Spleen (tissue), 11 donors: ENCODE results near the gene ASB1. TPM values are rescaled to one million over a fixed set of nuclear protein-coding genes. Genes with fewer than 3 reads are reported as not detected.

Experiments
- DNase-seq: peaks from one replicate; pipeline ENCODE4 v3.0.0-alpha.2; 2020
- H3K27ac ChIP-seq, 8 donors: fragments of 200-600 bp; sonication (generic) in 7 of 8; 1 replicate in 4 of 8; 2 replicates in 4 of 8; pipeline versions ENCODE4 v1.5.0 to v1.8.0; 2016 to 2021; ENCODE audit warnings: inconsistent platforms in 4 of 8, mild to moderate bottlenecking in 4 of 8, moderate library complexity in 1 of 8
- H3K27me3 ChIP-seq, 7 donors: fragments of 200-600 bp; sonication (generic) in 6 of 7; replicated peaks in 1 of 7; 1 replicate in 4 of 7; 2 replicates in 3 of 7; pipeline versions ENCODE4 v1.5.0 to v1.8.0; 2016 to 2021; ENCODE audit warnings: inconsistent platforms in 3 of 7, mild to moderate bottlenecking in 1 of 7
- H3K36me3 ChIP-seq, 6 donors: fragments of 200-600 bp; sonication (generic) in 5 of 6; 1 replicate in 4 of 6; 2 replicates in 2 of 6; pipeline versions ENCODE4 v1.5.0 to v1.8.0; 2016 to 2021; ENCODE audit warnings: inconsistent platforms in 2 of 6
- H3K4me1 ChIP-seq, 6 donors: fragments of 200-600 bp; sonication (generic) in 5 of 6; 1 replicate in 3 of 6; 2 replicates in 3 of 6; pipeline versions ENCODE4 v1.5.0 to v1.8.0; 2016 to 2021; ENCODE audit warnings: inconsistent platforms in 3 of 6
- H3K4me3 ChIP-seq, 8 donors: fragments of 200-600 bp; sonication (generic) in 7 of 8; 1 replicate in 4 of 8; 2 replicates in 4 of 8; pipeline versions ENCODE4 v1.5.0 to v1.8.0; 2016 to 2021; ENCODE audit warnings: inconsistent platforms in 4 of 8, mild to moderate bottlenecking in 4 of 8, moderate library complexity in 2 of 8
- H3K9me3 ChIP-seq, 8 donors: fragments of 200-600 bp; sonication (generic) in 7 of 8; 1 replicate in 4 of 8; 2 replicates in 4 of 8; pipeline versions ENCODE4 v1.5.0 to v1.8.0; 2016 to 2021; ENCODE audit warnings: inconsistent platforms in 4 of 8
- POLR2A ChIP-seq, 3 donors: fragments of 450-650 bp; IDR thresholded peaks; one replicate each; pipeline ENCODE4 v1.5.1; 2017; ENCODE audit warnings: antibody characterized with exemption in 3 of 3, mild to moderate bottlenecking in 1 of 3
- POLR2AphosphoS5 ChIP-seq, 3 donors: sonication (generic); formaldehyde crosslinking; IDR thresholded peaks; one replicate each; pipeline ENCODE4 v1.5.1; 2017; ENCODE audit warnings: antibody characterized with exemption in 3 of 3
- WGBS, 5 donors: extraction: QIAGEN DNeasy Blood & Tissue Kit in 3 of 5; methylation state at CpG; one replicate each; pipeline versions ENCODE4 v1.1.5 to v1.1.7; 2013 to 2018; 5-methylcytosine and 5-hydroxymethylcytosine counted together
- intact Hi-C: fragments of 100-400 bp; cut with DNase I; formaldehyde crosslinking; loops from one replicate; pipeline ENCODE4 v1.15.0; 2023; ENCODE audit warnings: low total_unique reads
- polyA plus RNA-seq, 3 donors: library from polyadenylated mRNA; stranded (reverse); fragments of 200-250 nt; gene quantifications; one replicate each; pipeline ENCODE4 v1.2.1, GENCODE V29; 2013
- total RNA-seq, 7 donors: library from RNA; depleted of rRNA in 3 of 7; stranded (reverse); fragments of >200 nt in 3 of 7; fragmentation: NEBNext Ultra II Directional in 4 of 7; extraction: Animal tissue kit (Norgen Biotek cat#: 25700) in 4 of 7; gene quantifications; one replicate each; pipeline versions ENCODE4 v1.1.0 to v1.2.1, GENCODE V29; 2016 to 2021
- TF ChIP-seq, protein P1 (sequence below), 11 experiments: fragments of 200-600 bp in 7 of 11; fragments of 450-650 bp in 4 of 11; sonication (generic) in 4 of 11; IDR thresholded peaks in 8 of 11; conservative IDR thresholded peaks in 3 of 11; 1 replicate in 7 of 11; 2 replicates in 4 of 11; pipeline versions ENCODE4 v1.4.0 to v1.8.0; 2016 to 2021; ENCODE audit warnings: antibody characterized with exemption in 11 of 11, inconsistent platforms in 4 of 11, mild to moderate bottlenecking in 1 of 11
- donor health status: healthy with polysubstance abuse.
- donor health status: DM: no; HTN: no; CAD: no; lungs with moderate emphysema.
- donor health status: DM: no; HTN: no; CAD: no.
- donor health status: Bipolar disorder and iron deficiency.
- donor health status: healthy.
- donor health status: DM: no; HTN: no; CAD: no.
- donor health status: DM: yes; HTN: yes; CAD: no.

ASB1 gene
- total and polyA plus RNA-seq, 10 donors, result 17.5 to 33.1 (median 26.5) TPM

DNA sequence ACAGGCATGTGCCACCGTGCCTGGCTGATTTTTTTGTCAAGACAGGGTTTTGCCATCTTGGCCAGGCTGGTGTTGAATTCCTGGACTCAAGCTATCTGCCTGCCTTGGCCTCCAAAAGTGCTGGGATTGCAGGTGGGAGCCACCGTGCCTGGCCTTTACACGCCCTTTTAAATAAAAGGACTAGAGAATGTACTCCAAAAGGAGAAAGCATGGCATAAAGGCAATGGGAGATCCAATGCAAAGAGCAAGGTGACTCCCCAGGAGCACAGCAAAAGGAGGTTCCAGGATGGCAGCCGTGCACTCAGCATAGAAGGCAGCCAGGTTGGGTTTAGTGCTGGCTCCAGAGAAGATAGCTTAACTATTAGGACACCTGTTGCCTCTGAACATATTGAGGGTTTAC, 27.1 kb downstream of the ASB1 start:
- intact Hi-C loops, result no loop called here
- WGBS, 5 donors, result 93 to 99% (median 97%) methylated on average over 4 of the region's 4 CpGs
- H3K36me3 ChIP-seq, result peaks cover 0 to 44% (median 35%) of the 10 kb centered on the region in 6 donors
- peaks cover 0 to 31% (median 18%) of the 10 kb centered on the region in 8 donors for H3K9me3 ChIP-seq
- TF ChIP-seq POLR2A (IDR thresholded peaks at IDR 0.05) (no peak), POLR2AphosphoS5 (IDR thresholded peaks at IDR 0.05) (no peak)
- TF ChIP-seq, protein P1, sequence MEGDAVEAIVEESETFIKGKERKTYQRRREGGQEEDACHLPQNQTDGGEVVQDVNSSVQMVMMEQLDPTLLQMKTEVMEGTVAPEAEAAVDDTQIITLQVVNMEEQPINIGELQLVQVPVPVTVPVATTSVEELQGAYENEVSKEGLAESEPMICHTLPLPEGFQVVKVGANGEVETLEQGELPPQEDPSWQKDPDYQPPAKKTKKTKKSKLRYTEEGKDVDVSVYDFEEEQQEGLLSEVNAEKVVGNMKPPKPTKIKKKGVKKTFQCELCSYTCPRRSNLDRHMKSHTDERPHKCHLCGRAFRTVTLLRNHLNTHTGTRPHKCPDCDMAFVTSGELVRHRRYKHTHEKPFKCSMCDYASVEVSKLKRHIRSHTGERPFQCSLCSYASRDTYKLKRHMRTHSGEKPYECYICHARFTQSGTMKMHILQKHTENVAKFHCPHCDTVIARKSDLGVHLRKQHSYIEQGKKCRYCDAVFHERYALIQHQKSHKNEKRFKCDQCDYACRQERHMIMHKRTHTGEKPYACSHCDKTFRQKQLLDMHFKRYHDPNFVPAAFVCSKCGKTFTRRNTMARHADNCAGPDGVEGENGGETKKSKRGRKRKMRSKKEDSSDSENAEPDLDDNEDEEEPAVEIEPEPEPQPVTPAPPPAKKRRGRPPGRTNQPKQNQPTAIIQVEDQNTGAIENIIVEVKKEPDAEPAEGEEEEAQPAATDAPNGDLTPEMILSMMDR (IDR thresholded peaks at IDR 0.05 in 8 of 11, conservative IDR thresholded peaks at IDR 0.05 in 3 of 11), result no peak
- H3K27me3 ChIP-seq, result no peaks in the 10 kb centered on the region
- H3K4me3 ChIP-seq, result no peak overlapping the region
- no peak for DNase-seq
- H3K27ac ChIP-seq, result no peak overlapping the region
- H3K4me1 ChIP-seq, result peaks cover 0 to 19% (median 15%) of the 10 kb centered on the region in 6 donors

DNA sequence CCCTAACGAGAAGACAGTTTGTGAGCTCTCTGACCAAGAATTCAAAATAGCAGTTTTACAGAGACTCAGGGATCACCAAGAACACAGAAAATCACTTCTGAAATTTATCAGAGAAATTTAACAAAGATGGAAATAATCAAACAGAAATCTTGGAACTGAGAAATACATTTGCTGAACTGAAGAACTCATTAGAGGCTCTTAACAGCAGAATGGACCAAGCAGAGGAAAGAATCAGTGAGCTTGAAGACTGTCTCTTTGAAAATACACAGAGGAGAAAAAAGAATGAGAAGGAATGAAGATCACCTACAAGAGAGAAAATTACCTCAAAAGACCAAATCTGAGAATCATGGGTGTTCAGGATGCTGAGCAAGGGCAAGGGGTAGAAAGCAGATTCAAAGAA, 29.7 kb downstream of the ASB1 start:
- Histone ChIP-seq H3K27me3 (no peaks in the 10 kb centered on the region), H3K36me3 (peaks cover 0 to 20% (median 12%) of the 10 kb centered on the region in 6 donors), H3K4me1 (no peaks in the 10 kb centered on the region), H3K27ac (no peak overlapping the region), H3K4me3 (no peak overlapping the region), H3K9me3 (peaks cover 0 to 31% (median 18%) of the 10 kb centered on the region in 8 donors)
- WGBS, 5 donors, result 84 to 95% (median 88%) methylated on average over 1 of the region's 1 CpG
- TF ChIP-seq POLR2AphosphoS5 (IDR thresholded peaks at IDR 0.05) (no peak), POLR2A (IDR thresholded peaks at IDR 0.05) (no peak)
- TF ChIP-seq, protein P1 (IDR thresholded peaks at IDR 0.05 in 8 of 11, conservative IDR thresholded peaks at IDR 0.05 in 3 of 11), result no peak
- intact Hi-C loops, result no loop called here
- DNase-seq, result no peak

DNA sequence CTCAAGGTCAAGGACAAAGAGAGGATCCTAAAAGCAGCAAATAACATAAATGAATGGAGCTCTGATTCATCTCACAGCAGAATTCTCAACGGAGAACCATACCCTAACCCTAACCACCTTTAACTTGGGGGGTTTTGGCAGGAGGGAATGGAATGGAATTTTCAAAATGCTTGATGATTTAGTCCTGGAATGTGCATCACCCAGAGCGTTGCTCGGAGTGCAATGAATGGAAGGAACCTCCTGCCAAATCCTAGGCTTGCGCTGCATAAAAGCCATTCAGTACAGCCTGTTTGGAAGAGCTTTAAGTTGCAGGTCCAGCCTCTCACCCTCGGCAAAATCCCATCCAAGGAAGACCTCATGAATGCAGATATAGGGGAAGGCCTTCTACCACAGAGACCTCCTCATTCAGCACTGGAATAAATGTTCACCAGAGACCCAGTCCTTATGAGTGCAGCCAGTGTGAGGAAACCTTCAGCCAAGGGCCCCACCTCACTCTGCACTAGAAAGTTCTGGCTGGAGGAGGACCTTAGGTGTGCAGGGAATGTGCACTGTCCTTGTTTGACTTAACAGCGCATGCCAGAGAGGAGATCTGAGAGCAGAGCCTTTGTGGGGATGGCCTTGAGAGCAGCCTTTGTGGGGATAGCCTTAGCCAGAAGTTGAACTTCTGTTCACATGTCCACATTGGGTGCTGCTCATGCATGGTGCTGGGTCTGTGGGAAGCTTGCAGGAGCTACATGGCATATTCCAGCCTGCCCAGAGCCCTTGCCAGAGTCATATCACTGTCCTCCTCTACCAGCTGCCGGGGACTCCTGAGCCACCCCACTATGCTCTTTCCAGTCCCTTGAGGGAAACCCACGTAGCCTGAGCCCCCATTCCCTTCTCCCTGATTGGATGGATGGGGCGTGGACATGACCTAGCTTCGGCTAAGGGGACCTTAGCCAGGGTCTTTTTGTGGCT, 30.5 kb downstream of the ASB1 start:
- H3K4me1 ChIP-seq, result no peaks in the 10 kb centered on the region
- 84 to 93% (median 90%) methylated on average over 9 to 10 of the region's 10 CpGs for WGBS, 5 donors
- H3K27ac ChIP-seq, result no peak overlapping the region
- intact Hi-C loops, result no loop called here
- peaks cover 0 to 31% (median 18%) of the 10 kb centered on the region in 8 donors for H3K9me3 ChIP-seq
- no peak for DNase-seq
- H3K27me3 ChIP-seq, result no peaks in the 10 kb centered on the region
- peaks cover 0 to 12% (median 5%) of the 10 kb centered on the region in 6 donors for H3K36me3 ChIP-seq
- no peak overlapping the region for H3K4me3 ChIP-seq
- no peak for TF ChIP-seq POLR2AphosphoS5 (IDR thresholded peaks at IDR 0.05)
- no peak for TF ChIP-seq POLR2A (IDR thresholded peaks at IDR 0.05)
- TF ChIP-seq, protein P1 (IDR thresholded peaks at IDR 0.05 in 8 of 11, conservative IDR thresholded peaks at IDR 0.05 in 3 of 11), result no peak

DNA sequence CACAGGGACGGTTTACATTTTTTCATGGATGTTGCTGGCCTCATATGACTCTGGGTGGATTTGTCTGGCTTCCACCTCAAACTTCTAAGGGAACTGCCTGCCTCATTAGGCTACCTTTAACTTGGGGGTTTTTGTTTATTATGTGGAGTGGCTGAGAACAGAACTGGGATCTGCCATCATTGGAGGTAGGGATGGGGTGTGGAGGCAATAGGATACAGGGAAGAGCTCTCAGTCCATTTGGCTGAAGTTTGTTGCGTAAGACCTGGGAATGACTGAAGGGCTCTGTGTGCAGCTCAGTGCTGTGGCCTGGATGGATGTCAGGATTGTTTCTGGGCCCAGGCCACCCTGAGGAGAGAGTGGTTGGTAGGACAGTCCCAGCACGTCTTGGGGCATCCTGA, 31.2 kb downstream of the ASB1 start:
- TF ChIP-seq POLR2A (IDR thresholded peaks at IDR 0.05) (no peak), POLR2AphosphoS5 (IDR thresholded peaks at IDR 0.05) (no peak)

More for the DNA sequence above, 31.2 kb downstream of the ASB1 start:
- Histone ChIP-seq H3K9me3 (peaks cover 0 to 31% (median 18%) of the 10 kb centered on the region in 8 donors), H3K36me3 (peaks cover 0 to 5% (median 0%) of the 10 kb centered on the region in 6 donors), H3K4me1 (no peaks in the 10 kb centered on the region), H3K27ac (no peak overlapping the region), H3K4me3 (no peak overlapping the region), H3K27me3 (no peaks in the 10 kb centered on the region)
- WGBS, 5 donors, result 74 to 89% (median 83%) methylated on average over 3 of the region's 3 CpGs
- intact Hi-C loops, result no loop called here
- no peak for DNase-seq
